ENCODE data around the gene SLC37A2. TPM values are rescaled to one million over a fixed set of nuclear protein-coding genes. Genes with fewer than 3 reads are reported as not detected.

SLC37A2 gene
- total RNA-seq, 6 donors from 2014 or later: 3.5 to 32.5 (median 19.1) TPM

DNA sequence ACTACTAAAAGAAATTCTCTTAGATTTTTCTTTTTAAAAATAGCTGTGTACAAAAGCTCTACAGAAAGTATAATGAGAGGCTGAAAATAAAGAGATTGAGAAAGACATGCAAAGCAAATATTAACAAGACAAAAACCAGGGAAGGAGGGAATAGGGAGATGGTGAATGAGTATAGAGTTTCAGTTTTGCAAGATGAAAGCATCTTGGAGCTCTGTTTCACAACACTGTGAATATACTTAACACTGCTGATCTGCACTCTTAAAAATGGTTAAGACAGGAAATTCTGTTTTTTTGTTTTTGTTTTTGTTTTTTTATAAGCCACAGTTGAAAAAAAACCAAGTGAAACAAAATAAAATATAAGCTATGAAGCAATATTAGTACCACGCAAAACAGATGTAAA lies 42.8 kb downstream of the SLC37A2 start:
- no peak overlapping the region for H3K4me3 ChIP-seq
- WGBS, 2 donors: 83 to 92% methylated on average over 1 of the region's 1 CpG
- H3K4me1 ChIP-seq: peaks cover 5 to 10% (median 8%) of the 10 kb centered on the region in 4 donors
- H3K27me3 ChIP-seq: no peaks in the 10 kb centered on the region
- no peak for DNase-seq
- ATAC-seq (ENCODE audit: low FRiP score in 2 of 2): no peak
- TF ChIP-seq, protein P1, sequence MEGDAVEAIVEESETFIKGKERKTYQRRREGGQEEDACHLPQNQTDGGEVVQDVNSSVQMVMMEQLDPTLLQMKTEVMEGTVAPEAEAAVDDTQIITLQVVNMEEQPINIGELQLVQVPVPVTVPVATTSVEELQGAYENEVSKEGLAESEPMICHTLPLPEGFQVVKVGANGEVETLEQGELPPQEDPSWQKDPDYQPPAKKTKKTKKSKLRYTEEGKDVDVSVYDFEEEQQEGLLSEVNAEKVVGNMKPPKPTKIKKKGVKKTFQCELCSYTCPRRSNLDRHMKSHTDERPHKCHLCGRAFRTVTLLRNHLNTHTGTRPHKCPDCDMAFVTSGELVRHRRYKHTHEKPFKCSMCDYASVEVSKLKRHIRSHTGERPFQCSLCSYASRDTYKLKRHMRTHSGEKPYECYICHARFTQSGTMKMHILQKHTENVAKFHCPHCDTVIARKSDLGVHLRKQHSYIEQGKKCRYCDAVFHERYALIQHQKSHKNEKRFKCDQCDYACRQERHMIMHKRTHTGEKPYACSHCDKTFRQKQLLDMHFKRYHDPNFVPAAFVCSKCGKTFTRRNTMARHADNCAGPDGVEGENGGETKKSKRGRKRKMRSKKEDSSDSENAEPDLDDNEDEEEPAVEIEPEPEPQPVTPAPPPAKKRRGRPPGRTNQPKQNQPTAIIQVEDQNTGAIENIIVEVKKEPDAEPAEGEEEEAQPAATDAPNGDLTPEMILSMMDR (IDR thresholded peaks at IDR 0.05): no peak
- no peaks in the 10 kb centered on the region for H3K9me3 ChIP-seq
- peaks cover 0 to 12% (median 6%) of the 10 kb centered on the region in 4 donors for H3K36me3 ChIP-seq
- H3K27ac ChIP-seq: no peak overlapping the region

DNA sequence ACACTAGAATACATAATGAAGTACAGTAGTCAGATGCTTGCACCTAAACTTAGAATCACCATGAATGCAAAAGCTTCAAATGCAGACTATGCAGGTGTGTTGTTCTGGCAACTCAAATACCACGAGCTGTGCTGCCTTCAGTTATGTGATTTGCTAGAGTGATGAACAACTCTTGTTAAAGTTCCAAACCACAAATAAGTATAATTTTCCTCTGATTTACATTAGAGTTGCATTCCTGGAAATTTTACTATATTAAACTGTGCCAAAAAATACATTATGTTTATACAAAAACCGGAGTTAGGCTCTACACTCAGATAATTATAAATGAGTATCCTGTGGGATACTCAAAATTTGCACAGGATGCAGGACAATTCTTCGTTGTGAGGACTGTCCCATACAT lies 45.4 kb downstream of the SLC37A2 start:
- Histone ChIP-seq H3K4me1 (peaks cover 5 to 15% (median 10%) of the 10 kb centered on the region in 4 donors), H3K27me3 (no peaks in the 10 kb centered on the region), H3K27ac (no peak overlapping the region), H3K36me3 (no peaks in the 10 kb centered on the region), H3K4me3 (no peak overlapping the region), H3K9me3 (no peaks in the 10 kb centered on the region)
- no peak for TF ChIP-seq POLR2AphosphoS5 (IDR thresholded peaks at IDR 0.05)
- TF ChIP-seq, protein P1 (IDR thresholded peaks at IDR 0.05): no peak
- TF ChIP-seq POLR2A (IDR thresholded peaks at IDR 0.05): no peak
- no peak for TF ChIP-seq EP300 (IDR thresholded peaks at IDR 0.05)
- 55 to 62% methylated on average over 3 of the region's 3 CpGs for WGBS, 2 donors
- no peak for ATAC-seq (ENCODE audit: low FRiP score in 2 of 2)
- DNase-seq: no peak

DNA sequence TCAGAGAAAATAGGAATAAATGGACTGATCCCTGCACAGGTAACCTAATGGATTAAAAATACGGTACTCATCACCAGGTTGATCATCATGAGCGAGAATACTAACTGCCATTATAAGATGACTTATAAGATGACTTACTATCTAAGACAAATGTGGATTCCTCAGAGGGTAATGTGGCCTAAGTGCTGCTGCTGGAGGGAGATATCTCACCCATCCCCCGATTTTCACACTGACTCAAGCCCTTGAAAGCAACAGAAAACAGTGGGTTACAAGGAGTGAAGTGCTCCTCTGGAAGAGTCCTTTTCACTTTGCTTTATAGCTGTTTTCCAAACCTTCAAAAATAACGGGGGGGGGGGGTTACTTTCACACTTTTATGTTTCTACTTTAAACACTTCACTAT lies 47.4 kb downstream of the SLC37A2 start:
- H3K27me3 ChIP-seq: no peaks in the 10 kb centered on the region
- peak overlapping the region in 3 of 4 donors; percentile 75 to 90 (median 81) for H3K4me3 ChIP-seq
- DNase-seq (no peak), ATAC-seq (ENCODE audit: low FRiP score in 2 of 2) (no peak)
- no peaks in the 10 kb centered on the region for H3K36me3 ChIP-seq
- H3K27ac ChIP-seq: peak overlapping the region in 1 of 4 donors; percentile 88
- H3K4me1 ChIP-seq: peaks cover 5 to 15% (median 10%) of the 10 kb centered on the region in 4 donors
- no peaks in the 10 kb centered on the region for H3K9me3 ChIP-seq
- TF ChIP-seq, protein P1 (IDR thresholded peaks at IDR 0.05): no peak
- TF ChIP-seq POLR2A (IDR thresholded peaks at IDR 0.05) (no peak), POLR2AphosphoS5 (IDR thresholded peaks at IDR 0.05) (no peak)
- WGBS, 2 donors: 54 to 55% methylated on average over 4 of the region's 4 CpGs

DNA sequence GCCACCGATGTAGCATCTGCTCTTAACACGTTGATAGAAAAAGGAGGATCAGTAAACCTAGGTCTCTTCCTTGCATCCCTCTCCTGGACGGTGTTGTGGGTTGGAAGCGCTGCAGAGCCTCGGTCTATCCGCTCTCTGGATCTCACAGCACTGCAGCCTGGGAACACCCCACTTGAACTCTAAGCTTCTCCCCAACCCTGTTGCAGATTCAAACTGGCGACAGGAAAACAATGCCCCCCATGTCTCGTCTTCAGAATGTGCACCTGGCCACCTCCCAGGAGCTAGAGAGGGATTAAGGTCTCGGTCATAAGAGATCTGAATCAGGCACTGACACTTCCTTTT lies 47.9 kb downstream of the SLC37A2 start:
- Histone ChIP-seq H3K4me1 (peaks cover 5 to 15% (median 10%) of the 10 kb centered on the region in 4 donors), H3K36me3 (no peaks in the 10 kb centered on the region), H3K27ac (peak overlapping the region; percentile 70 to 89 (median 86)), H3K9me3 (no peaks in the 10 kb centered on the region), H3K4me3 (peak overlapping the region; percentile 71 to 90 (median 78)), H3K27me3 (no peaks in the 10 kb centered on the region)
- 0 to 1% methylated on average over 9 of the region's 9 CpGs for WGBS, 2 donors
- DNase-seq (no peak), ATAC-seq (ENCODE audit: low FRiP score in 2 of 2) (peak; percentile 9 to 23)
- TF ChIP-seq POLR2AphosphoS5 (IDR thresholded peaks at IDR 0.05): no peak
- TF ChIP-seq, protein P1 (IDR thresholded peaks at IDR 0.05): peak in 1 of 6 experiments; percentile 5

DNA sequence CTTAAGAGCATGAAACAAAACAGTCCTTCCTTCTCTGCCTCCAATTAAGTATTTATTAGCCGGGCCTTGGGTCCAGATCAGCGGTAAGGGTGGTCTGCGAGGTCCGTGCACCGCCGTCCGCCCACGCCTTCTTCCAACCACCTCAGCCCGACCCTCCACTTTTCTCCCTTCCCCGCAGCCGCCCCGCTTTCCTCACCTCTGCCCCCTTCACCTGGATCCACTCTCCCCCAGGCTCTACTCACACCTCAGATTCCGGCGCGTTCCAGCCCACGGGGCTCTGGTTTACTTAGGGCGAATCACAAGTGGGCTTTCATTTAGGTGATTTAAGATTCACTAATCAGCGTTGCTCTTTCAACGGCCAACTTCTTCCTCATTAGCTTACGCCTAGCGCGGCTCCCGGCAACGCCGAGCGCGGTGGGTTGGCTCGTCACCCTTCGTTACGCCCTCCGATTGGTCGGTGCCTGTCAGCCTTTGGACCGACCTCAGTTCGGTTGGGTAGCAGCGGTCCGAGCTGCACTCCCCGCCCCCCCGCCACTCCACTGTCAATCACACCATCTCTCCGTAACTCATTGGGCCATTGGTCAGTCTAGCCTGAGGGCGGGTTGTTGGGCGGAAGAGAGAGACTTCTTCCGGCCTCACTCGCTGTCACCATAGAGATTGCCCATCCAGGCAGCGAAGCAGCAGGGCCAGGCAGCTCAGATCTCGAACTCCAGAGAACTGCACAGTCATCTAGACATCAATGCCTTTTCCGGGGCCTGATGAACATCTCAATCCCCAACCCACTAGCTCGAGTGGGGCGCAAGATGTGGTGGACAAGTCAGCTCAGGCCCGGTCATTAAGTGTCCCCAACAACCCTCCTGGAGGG lies 48.5 kb downstream of the SLC37A2 start, which contains the start of gene TMEM218:
Gene TMEM218, minus strand, starts transcription at position 284 of the 865 bp plus-strand sequence. CDS start 9,385 bp downstream, outside the sequence.
- Histone ChIP-seq H3K27me3 (no peaks in the 10 kb centered on the region), H3K36me3 (no peaks in the 10 kb centered on the region), H3K4me1 (peaks cover 5 to 15% (median 9%) of the 10 kb centered on the region in 4 donors), H3K4me3 (peak within 1 kb of the TSS; percentile 71 to 90 (median 78)), H3K27ac (peak within 1 kb of the TSS; percentile 70 to 89 (median 86)), H3K9me3 (no peaks in the 10 kb centered on the region)
- TF ChIP-seq POLR2A (IDR thresholded peaks at IDR 0.05) (peak in 1 of 4 donors; percentile 63), POLR2AphosphoS5 (IDR thresholded peaks at IDR 0.05) (peak; percentile 18 to 39), EP300 (IDR thresholded peaks at IDR 0.05) (no peak)
- ATAC-seq (ENCODE audit: low FRiP score in 2 of 2) (peak; percentile 100), DNase-seq (peak; percentile 97 to 100)
- 6 to 7% methylated on average over 33 to 48 of the region's 49 CpGs for WGBS, 2 donors

Data from upper lobe of left lung (tissue), 6 donors.